ENCODE measurements around the gene TMEM134.
"Not testable (repeated sequence)": the region's sequence is repeated elsewhere in the genome, so short reads cannot be mapped to it uniquely, and the experiment has no call there.

The TMEM134 gene

DNA sequence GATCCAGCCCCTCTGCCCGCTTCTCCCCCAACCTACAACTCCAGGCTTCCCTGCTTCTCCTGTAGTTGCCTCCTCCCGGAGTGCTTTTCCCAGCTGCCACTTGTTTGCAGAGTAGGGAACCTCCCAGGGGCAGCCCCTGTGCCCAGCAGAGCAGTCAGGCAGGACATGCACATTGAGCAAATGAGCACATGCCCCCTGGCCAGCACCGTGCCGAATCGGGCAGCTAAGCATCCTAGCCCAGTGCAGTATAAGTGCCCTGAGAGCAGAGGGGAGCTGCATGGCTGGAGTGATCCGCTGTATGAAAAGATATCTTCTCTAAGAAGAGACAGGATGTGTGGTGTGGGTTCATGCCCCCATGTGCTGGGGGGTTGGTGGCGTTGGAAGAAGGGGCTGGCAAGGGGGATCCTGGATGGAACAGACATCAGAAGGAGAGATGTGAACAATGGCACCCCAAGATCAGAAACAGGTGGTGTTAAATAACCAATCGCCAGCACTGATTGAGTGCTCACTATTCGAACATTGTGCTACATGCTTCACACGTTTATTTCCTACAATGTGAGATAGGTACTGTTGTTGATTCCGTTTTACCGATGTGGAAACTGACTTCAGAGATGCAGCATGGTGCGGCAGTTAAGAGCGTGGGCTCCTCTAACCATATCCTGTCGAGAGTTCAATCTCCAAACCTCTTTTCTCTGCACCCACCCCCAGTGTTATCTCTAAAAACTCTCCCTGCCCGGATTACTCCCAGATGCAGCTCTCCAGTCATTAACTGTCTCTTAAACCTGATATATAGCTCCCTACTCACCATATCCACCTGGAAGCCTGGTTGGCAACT lies 15.0 kb upstream of the TMEM134 start:
- H3K36me3 ChIP-seq (ENCODE audit: control insufficient read depth in 2 of 2, insufficient read depth in 2 of 2, low read length in 2 of 2), result peaks cover 2 to 19% of the 10 kb centered on the region in 2 donors
- no peaks in the 10 kb centered on the region for H3K9me3 ChIP-seq (ENCODE audit: control insufficient read depth in 2 of 2, low read length in 2 of 2)
- no peaks in the 10 kb centered on the region for H3K27me3 ChIP-seq (ENCODE audit: control insufficient read depth in 2 of 2, insufficient read depth in 2 of 2, low read length in 2 of 2)
- peaks cover 23 to 25% of the 10 kb centered on the region in 2 donors for H3K4me1 ChIP-seq (ENCODE audit: control insufficient read depth in 2 of 2, insufficient read depth in 2 of 2, low read length in 2 of 2)
- peak overlapping the region; percentile 16 to 80 for H3K9ac ChIP-seq (ENCODE audit: low read depth in 1 of 2, low read length in 2 of 2)
- peak overlapping the region; percentile 26 to 86 for H3K27ac ChIP-seq (ENCODE audit: low read depth in 2 of 2, low read length in 2 of 2)
- peak overlapping the region; percentile 13 to 91 for H3K4me3 ChIP-seq (ENCODE audit: low read length in 2 of 2)

DNA sequence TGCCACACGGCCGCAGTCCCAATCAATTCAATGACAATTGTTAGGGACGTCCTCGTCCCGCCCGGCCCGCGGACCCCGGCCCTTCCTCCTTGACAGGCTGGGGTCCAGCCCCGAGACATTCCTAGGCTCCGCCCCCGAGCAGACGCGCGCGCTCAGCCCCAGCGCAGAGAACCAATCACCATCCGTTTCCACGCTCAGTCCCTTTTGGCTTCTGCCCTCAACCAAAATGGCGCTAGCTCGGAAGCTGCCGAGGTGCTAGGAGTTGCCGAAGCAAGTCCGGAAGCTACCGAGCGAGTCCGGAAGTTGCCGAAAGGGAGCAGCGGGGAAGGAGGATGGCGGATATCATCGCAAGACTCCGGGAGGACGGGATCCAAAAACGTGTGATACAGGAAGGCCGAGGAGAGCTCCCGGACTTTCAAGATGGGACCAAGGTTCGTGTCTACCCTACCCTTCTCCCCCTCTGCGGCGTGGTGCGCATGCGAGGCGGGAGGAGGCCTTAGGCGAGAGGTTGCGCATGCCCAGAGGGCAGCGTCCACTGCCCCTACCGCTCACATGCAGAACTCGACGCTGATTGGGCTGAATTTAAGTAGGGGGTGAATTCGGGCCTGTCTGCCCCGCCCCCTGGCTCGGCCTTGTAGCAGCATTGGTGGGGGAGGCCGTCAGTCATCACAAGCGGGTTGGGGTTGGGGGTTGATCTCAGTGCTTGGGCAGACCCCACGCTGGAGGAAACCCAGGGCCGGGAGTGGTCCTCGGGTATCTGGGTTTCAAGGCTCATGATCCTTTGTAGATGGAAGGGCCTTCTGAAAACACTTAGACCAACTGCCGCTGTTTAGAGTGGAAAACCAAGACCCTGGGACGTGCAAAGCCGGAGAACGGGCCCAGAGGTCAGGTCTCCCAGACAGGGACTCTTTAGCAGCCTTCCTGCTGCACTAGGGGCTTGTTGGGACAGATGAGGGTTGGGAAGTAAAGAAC lies 14.1 kb upstream of the TMEM134 start, which contains the start of gene AIP:
Gene AIP (plus strand): TSS at position 200 of the 972 bp plus-strand sequence. CDS start 133 bp downstream, at position 333.
- H3K4me3 ChIP-seq (ENCODE audit: low read length in 2 of 2), result peak within 1 kb of the TSS; percentile 91 to 96
- no peaks in the 10 kb centered on the region for H3K27me3 ChIP-seq (ENCODE audit: control insufficient read depth in 2 of 2, insufficient read depth in 2 of 2, low read length in 2 of 2)
- H3K4me1 ChIP-seq (ENCODE audit: control insufficient read depth in 2 of 2, insufficient read depth in 2 of 2, low read length in 2 of 2), result peaks cover 23 to 25% of the 10 kb centered on the region in 2 donors
- H3K9ac ChIP-seq (ENCODE audit: low read depth in 1 of 2, low read length in 2 of 2), result peak within 1 kb of the TSS; percentile 81 to 85
- H3K27ac ChIP-seq (ENCODE audit: low read depth in 2 of 2, low read length in 2 of 2), result peak within 1 kb of the TSS; percentile 86 to 90
- no peaks in the 10 kb centered on the region for H3K9me3 ChIP-seq (ENCODE audit: control insufficient read depth in 2 of 2, low read length in 2 of 2)
- H3K36me3 ChIP-seq (ENCODE audit: control insufficient read depth in 2 of 2, insufficient read depth in 2 of 2, low read length in 2 of 2), result peaks cover 2 to 16% of the 10 kb centered on the region in 2 donors

DNA sequence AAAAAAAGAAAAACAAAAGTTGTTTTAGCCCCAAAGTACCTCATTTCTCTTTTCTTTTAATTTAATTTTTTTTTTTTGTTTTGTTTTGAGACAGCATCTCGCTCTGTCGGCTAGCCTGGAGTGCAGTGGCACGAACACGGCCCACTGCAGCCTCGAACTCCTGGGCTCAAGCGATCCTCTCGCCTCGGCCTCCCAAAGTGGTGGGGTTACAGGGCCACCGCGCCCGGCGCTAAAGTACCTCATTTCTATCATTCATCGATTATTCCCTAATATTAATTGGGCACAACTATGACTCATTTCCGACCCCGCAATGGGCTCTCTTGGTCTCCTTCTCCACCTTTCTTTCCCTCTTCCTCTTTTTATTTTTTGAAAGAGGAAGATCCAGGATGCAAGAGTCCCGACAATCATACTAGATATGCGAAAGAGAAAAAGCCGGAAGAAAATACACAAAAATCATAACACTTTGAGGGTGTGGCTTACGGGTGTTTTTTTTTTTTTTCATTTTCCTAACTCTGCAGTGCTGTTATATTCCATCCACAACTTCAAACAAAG lies 13.3 kb upstream of the TMEM134 start:
- Histone ChIP-seq H3K9me3 (ENCODE audit: control insufficient read depth in 2 of 2, low read length in 2 of 2) (no peaks in the 10 kb centered on the region), H3K27me3 (ENCODE audit: control insufficient read depth in 2 of 2, insufficient read depth in 2 of 2, low read length in 2 of 2) (no peaks in the 10 kb centered on the region), H3K4me3 (ENCODE audit: low read length in 2 of 2) (peak overlapping the region; percentile 91 to 96)

DNA sequence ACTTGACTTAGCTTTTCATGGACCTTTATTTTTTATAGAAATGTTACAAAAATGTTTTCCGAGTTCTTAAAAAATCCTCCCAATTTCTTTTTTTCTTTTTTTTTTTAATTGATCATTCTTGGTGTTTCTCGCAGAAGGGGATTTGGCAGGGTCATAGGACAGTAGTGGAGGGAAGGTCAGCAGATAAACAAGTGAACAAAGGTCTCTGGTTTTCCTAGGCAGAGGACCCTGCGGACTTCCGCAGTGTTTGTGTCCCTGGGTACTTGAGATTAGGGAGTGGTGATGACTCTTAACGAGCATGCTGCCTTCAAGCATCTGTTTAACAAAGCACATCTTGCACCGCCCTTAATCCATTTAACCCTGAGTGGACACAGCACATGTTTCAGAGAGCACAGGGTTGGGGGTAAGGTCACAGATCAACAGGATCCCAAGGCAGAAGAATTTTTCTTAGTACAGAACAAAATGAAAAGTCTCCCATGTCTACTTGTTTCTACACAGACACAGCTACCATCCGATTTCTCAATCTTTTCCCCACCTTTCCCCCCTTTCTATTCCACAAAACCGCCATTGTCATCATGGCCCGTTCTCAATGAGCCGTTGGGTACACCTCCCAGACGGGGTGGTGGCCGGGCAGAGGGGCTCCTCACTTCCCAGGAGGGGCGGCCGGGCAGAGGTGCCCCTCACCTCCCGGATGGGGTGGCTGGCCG lies 8.4 kb upstream of the TMEM134 start:
- H3K27ac ChIP-seq (ENCODE audit: low read depth in 2 of 2, low read length in 2 of 2); H3K36me3 ChIP-seq (ENCODE audit: control insufficient read depth in 2 of 2, insufficient read depth in 2 of 2, low read length in 2 of 2); H3K4me3 ChIP-seq (ENCODE audit: low read length in 2 of 2); H3K9me3 ChIP-seq (ENCODE audit: control insufficient read depth in 2 of 2, low read length in 2 of 2); H3K27me3 ChIP-seq (ENCODE audit: control insufficient read depth in 2 of 2, insufficient read depth in 2 of 2, low read length in 2 of 2); H3K4me1 ChIP-seq (ENCODE audit: control insufficient read depth in 2 of 2, insufficient read depth in 2 of 2, low read length in 2 of 2); H3K9ac ChIP-seq (ENCODE audit: low read depth in 1 of 2, low read length in 2 of 2): not testable (repeated sequence)

More for the DNA sequence above, 13.3 kb upstream of the TMEM134 start:
- H3K9ac ChIP-seq (ENCODE audit: low read depth in 1 of 2, low read length in 2 of 2), result peak overlapping the region; percentile 81 to 85
- peaks cover 23 to 25% of the 10 kb centered on the region in 2 donors for H3K4me1 ChIP-seq (ENCODE audit: control insufficient read depth in 2 of 2, insufficient read depth in 2 of 2, low read length in 2 of 2)
- H3K36me3 ChIP-seq (ENCODE audit: control insufficient read depth in 2 of 2, insufficient read depth in 2 of 2, low read length in 2 of 2), result peaks cover 2 to 8% of the 10 kb centered on the region in 2 donors
- peak overlapping the region; percentile 86 to 90 for H3K27ac ChIP-seq (ENCODE audit: low read depth in 2 of 2, low read length in 2 of 2)

DNA sequence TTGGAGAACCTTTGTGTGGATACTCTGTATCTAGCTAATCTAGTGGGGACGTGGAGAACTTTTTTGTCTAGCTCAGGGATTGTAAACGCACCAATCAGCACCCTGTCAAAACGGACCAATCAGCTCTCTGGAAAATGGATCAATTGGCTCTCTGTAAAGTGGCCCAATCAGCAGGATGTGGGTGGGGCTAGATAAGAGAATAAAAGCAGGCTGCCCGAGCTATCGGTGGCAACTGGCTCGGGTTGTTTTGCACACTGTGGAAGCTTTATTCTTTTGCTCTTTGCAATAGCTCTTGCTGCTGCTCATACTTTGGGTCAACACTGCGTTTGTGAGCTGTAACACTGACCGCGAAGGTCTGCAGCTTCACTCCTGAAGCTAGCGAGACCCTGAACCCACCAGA lies 7.6 kb upstream of the TMEM134 start:
- not testable (repeated sequence) for H3K27ac ChIP-seq (ENCODE audit: low read depth in 2 of 2, low read length in 2 of 2); H3K9ac ChIP-seq (ENCODE audit: low read depth in 1 of 2, low read length in 2 of 2); H3K9me3 ChIP-seq (ENCODE audit: control insufficient read depth in 2 of 2, low read length in 2 of 2); H3K4me1 ChIP-seq (ENCODE audit: control insufficient read depth in 2 of 2, insufficient read depth in 2 of 2, low read length in 2 of 2); H3K36me3 ChIP-seq (ENCODE audit: control insufficient read depth in 2 of 2, insufficient read depth in 2 of 2, low read length in 2 of 2); H3K4me3 ChIP-seq (ENCODE audit: low read length in 2 of 2); H3K27me3 ChIP-seq (ENCODE audit: control insufficient read depth in 2 of 2, insufficient read depth in 2 of 2, low read length in 2 of 2)

DNA sequence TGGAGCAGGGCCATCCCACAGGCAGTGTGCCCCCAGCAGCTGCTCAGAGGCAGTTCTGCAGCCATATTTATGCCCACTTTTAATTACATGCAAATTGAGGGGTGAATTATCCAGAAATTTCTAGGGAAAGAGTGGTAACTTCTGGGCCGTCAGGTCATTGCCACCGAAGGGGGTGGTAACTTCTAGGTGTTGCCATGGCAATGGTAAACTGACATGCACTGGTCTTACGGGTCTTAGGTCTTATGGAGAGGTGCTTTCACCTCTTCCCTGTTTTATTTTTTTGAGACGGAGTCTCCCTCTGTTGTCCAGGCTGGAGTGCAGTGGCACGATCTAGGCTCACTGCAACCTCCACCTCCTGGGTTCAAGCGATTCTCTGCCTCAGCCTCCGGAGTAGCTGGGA lies 3.8 kb upstream of the TMEM134 start:
- peaks cover 6 to 8% of the 10 kb centered on the region in 2 donors for H3K4me1 ChIP-seq (ENCODE audit: control insufficient read depth in 2 of 2, insufficient read depth in 2 of 2, low read length in 2 of 2)
- no peak overlapping the region for H3K4me3 ChIP-seq (ENCODE audit: low read length in 2 of 2)
- no peak overlapping the region for H3K9ac ChIP-seq (ENCODE audit: low read depth in 1 of 2, low read length in 2 of 2)
- no peaks in the 10 kb centered on the region for H3K27me3 ChIP-seq (ENCODE audit: control insufficient read depth in 2 of 2, insufficient read depth in 2 of 2, low read length in 2 of 2)
- H3K36me3 ChIP-seq (ENCODE audit: control insufficient read depth in 2 of 2, insufficient read depth in 2 of 2, low read length in 2 of 2), result no peaks in the 10 kb centered on the region
- no peak overlapping the region for H3K27ac ChIP-seq (ENCODE audit: low read depth in 2 of 2, low read length in 2 of 2)
- H3K9me3 ChIP-seq (ENCODE audit: control insufficient read depth in 2 of 2, low read length in 2 of 2), result no peaks in the 10 kb centered on the region

DNA sequence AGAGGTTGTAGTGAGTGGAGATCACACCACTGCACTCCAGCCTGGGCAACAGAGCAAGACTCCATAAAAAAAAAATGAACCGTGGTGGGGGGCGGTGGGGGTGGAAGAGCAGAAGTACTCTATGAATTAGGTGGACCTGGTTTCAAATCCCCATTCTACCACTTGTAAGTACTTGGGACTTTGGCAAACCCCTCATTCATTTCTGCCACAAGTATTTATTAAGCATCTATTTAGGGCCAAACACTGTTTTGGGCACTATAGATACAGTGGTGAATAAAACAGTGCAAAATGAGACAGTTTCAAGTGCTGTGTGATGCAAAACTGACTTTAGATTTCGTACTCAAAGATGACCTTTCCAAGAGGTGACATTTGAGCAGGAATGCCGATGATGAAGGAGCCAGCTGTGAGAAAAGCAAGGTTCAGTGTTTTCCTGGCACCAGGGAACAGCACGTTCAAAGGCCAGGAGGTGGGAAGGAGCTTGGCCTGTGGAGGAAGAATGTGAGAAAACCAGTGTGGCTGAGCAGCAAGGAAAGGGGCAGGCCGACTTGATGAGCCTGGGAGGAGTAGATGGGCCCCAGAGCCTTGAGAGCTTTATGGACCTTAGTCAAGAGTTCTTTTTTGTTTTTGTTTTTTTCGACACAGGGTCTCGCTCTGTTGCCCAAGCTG lies 1.4 kb upstream of the TMEM134 start:
- Histone ChIP-seq H3K9ac (ENCODE audit: low read depth in 1 of 2, low read length in 2 of 2) (no peak overlapping the region), H3K4me3 (ENCODE audit: low read length in 2 of 2) (no peak overlapping the region), H3K36me3 (ENCODE audit: control insufficient read depth in 2 of 2, insufficient read depth in 2 of 2, low read length in 2 of 2) (no peaks in the 10 kb centered on the region), H3K27ac (ENCODE audit: low read depth in 2 of 2, low read length in 2 of 2) (no peak overlapping the region), H3K9me3 (ENCODE audit: control insufficient read depth in 2 of 2, low read length in 2 of 2) (no peaks in the 10 kb centered on the region), H3K4me1 (ENCODE audit: control insufficient read depth in 2 of 2, insufficient read depth in 2 of 2, low read length in 2 of 2) (peaks cover 10 to 15% of the 10 kb centered on the region in 2 donors), H3K27me3 (ENCODE audit: control insufficient read depth in 2 of 2, insufficient read depth in 2 of 2, low read length in 2 of 2) (no peaks in the 10 kb centered on the region)

DNA sequence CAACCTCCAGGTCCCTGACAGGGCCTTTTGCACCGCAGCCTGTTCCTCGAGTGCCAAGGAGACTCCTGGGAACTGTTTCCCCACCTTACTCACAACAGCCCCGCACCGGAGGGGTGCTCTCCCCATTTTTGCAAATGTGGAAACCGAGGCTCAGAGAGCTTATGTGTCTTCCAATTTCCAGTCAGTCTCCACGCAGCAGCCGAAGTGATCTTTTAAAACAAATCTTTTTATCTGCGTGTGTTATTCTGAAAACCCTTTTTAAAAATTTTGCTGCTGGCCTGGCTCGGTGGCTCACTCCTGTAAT lies 409 bp upstream of the TMEM134 start:
- Histone ChIP-seq H3K9ac (ENCODE audit: low read depth in 1 of 2, low read length in 2 of 2) (peak overlapping the region; percentile 80 to 97), H3K9me3 (ENCODE audit: control insufficient read depth in 2 of 2, low read length in 2 of 2) (no peaks in the 10 kb centered on the region), H3K4me3 (ENCODE audit: low read length in 2 of 2) (peak overlapping the region; percentile 76 to 86), H3K27me3 (ENCODE audit: control insufficient read depth in 2 of 2, insufficient read depth in 2 of 2, low read length in 2 of 2) (no peaks in the 10 kb centered on the region), H3K27ac (ENCODE audit: low read depth in 2 of 2, low read length in 2 of 2) (peak overlapping the region; percentile 72 to 82), H3K36me3 (ENCODE audit: control insufficient read depth in 2 of 2, insufficient read depth in 2 of 2, low read length in 2 of 2) (no peaks in the 10 kb centered on the region), H3K4me1 (ENCODE audit: control insufficient read depth in 2 of 2, insufficient read depth in 2 of 2, low read length in 2 of 2) (peaks cover 15 to 19% of the 10 kb centered on the region in 2 donors)

DNA sequence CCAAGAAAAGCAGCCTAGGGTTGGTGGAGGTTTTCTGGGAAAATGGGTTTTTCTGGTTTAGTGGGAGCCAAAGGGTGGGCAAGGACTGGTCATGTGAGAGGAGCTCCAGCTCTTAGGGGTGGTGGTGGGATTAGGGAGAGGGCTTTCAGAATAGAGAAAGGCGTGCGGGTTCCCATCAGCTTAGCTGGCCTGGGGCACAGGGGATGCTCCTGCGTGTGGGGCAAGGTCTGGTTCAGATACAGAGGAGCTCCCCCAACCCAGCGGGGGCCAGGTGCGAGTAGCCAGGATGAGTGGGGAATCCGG lies 644 bp downstream of the TMEM134 start:
- Histone ChIP-seq H3K36me3 (ENCODE audit: control insufficient read depth in 2 of 2, insufficient read depth in 2 of 2, low read length in 2 of 2) (no peaks in the 10 kb centered on the region), H3K27me3 (ENCODE audit: control insufficient read depth in 2 of 2, insufficient read depth in 2 of 2, low read length in 2 of 2) (no peaks in the 10 kb centered on the region), H3K4me1 (ENCODE audit: control insufficient read depth in 2 of 2, insufficient read depth in 2 of 2, low read length in 2 of 2) (peaks cover 24 to 27% of the 10 kb centered on the region in 2 donors), H3K27ac (ENCODE audit: low read depth in 2 of 2, low read length in 2 of 2) (peak overlapping the region; percentile 79 to 88), H3K4me3 (ENCODE audit: low read length in 2 of 2) (peak overlapping the region; percentile 76 to 79), H3K9ac (ENCODE audit: low read depth in 1 of 2, low read length in 2 of 2) (peak overlapping the region; percentile 85 to 86), H3K9me3 (ENCODE audit: control insufficient read depth in 2 of 2, low read length in 2 of 2) (no peaks in the 10 kb centered on the region)
